ENCODE results near the gene TBL2. TPM values are rescaled to one million over a fixed set of nuclear protein-coding genes. Genes with fewer than 3 reads are reported as not detected.
"Not testable (repeated sequence)": the region's sequence is repeated elsewhere in the genome, so short reads cannot be mapped to it uniquely, and the experiment has no call there.

TBL2 gene
- total and polyA plus RNA-seq, 7 donors = 5.4 to 29.6 (median 25.2) TPM

GRCh38 chr7:73621168-73622063 lies 43.0 kb upstream of the TBL2 start:
- Histone ChIP-seq H3K9me3 (no peaks in the 10 kb centered on the region), H3K27me3 (peaks cover 24 to 52% (median 43%) of the 10 kb centered on the region in 3 donors), H3K4me3 (no peak overlapping the region), H3K4me1 (peaks cover 0 to 23% (median 20%) of the 10 kb centered on the region in 4 donors), H3K36me3 (no peaks in the 10 kb centered on the region), H3K27ac (no peak overlapping the region)
- WGBS, 2 donors = 70 to 77% methylated on average over 7 of the region's 7 CpGs
- TF ChIP-seq CTCF (IDR thresholded peaks at IDR 0.05) (no peak), POLR2AphosphoS5 (IDR thresholded peaks at IDR 0.05) (no peak), POLR2A (IDR thresholded peaks at IDR 0.05) (no peak), EP300 (IDR thresholded peaks at IDR 0.05) (no peak)
- intact Hi-C loops (cut with DNase I) = no loop called here
- no peak for DNase-seq

- H3K36me3 ChIP-seq; H3K4me3 ChIP-seq; intact Hi-C loops (cut with DNase I); H3K9me3 ChIP-seq; H3K27ac ChIP-seq; DNase-seq: not testable (repeated sequence)
- Histone ChIP-seq H3K4me1 (peaks cover 0 to 19% (median 19%) of the 10 kb centered on the region in 4 donors), H3K27me3 (peaks cover 19 to 40% (median 29%) of the 10 kb centered on the region in 3 donors)
- WGBS, 2 donors = 89 to 92% methylated on average over 11 of the region's 11 CpGs
These were observed 41.0 kb upstream of the TBL2 start for GRCh38 chr7:73619394-73619793.

GRCh38 chr7:73618538-73618937 lies 40.2 kb upstream of the TBL2 start:
- Histone ChIP-seq H3K4me1 (peaks cover 0 to 11% (median 10%) of the 10 kb centered on the region in 4 donors), H3K36me3 (no peaks in the 10 kb centered on the region), H3K4me3 (no peak overlapping the region), H3K9me3 (no peaks in the 10 kb centered on the region), H3K27ac (no peak overlapping the region), H3K27me3 (peaks cover 10 to 39% (median 21%) of the 10 kb centered on the region in 3 donors)
- DNase-seq = no peak
- WGBS, 2 donors = 74 to 83% methylated on average over 4 of the region's 4 CpGs
- no peak for TF ChIP-seq CTCF (IDR thresholded peaks at IDR 0.05)
- no peak for TF ChIP-seq POLR2A (IDR thresholded peaks at IDR 0.05)
- TF ChIP-seq EP300 (IDR thresholded peaks at IDR 0.05) = no peak
- no peak for TF ChIP-seq POLR2AphosphoS5 (IDR thresholded peaks at IDR 0.05)
- intact Hi-C loops (cut with DNase I) = no loop called here

- H3K36me3 ChIP-seq; intact Hi-C loops (cut with DNase I); H3K9me3 ChIP-seq; H3K27ac ChIP-seq; H3K4me1 ChIP-seq; H3K4me3 ChIP-seq; DNase-seq: not testable (repeated sequence)
- WGBS, 2 donors = 95 to 98% methylated on average over 9 of the region's 9 CpGs
- H3K27me3 ChIP-seq = peaks cover 1 to 39% (median 16%) of the 10 kb centered on the region in 3 donors
These were observed 39.1 kb upstream of the TBL2 start for GRCh38 chr7:73617520-73617919.

GRCh38 chr7:73615886-73616285 lies 37.5 kb upstream of the TBL2 start:
- intact Hi-C loops (cut with DNase I) = no loop called here
- H3K4me1 ChIP-seq = no peaks in the 10 kb centered on the region
- TF ChIP-seq POLR2A (IDR thresholded peaks at IDR 0.05) (no peak), POLR2AphosphoS5 (IDR thresholded peaks at IDR 0.05) (no peak), CTCF (IDR thresholded peaks at IDR 0.05) (no peak), EP300 (IDR thresholded peaks at IDR 0.05) (no peak)
- 65 to 75% methylated on average over 4 of the region's 4 CpGs for WGBS, 2 donors
- H3K36me3 ChIP-seq = no peaks in the 10 kb centered on the region
- H3K27me3 ChIP-seq = peaks cover 0 to 35% (median 7%) of the 10 kb centered on the region in 3 donors
- H3K27ac ChIP-seq = no peak overlapping the region
- H3K4me3 ChIP-seq = no peak overlapping the region
- DNase-seq = no peak
- H3K9me3 ChIP-seq = no peaks in the 10 kb centered on the region

GRCh38 chr7:73614937-73615336 lies 36.6 kb upstream of the TBL2 start:
- H3K4me3 ChIP-seq; DNase-seq; H3K9me3 ChIP-seq; H3K4me1 ChIP-seq; H3K27ac ChIP-seq; H3K36me3 ChIP-seq; intact Hi-C loops (cut with DNase I): not testable (repeated sequence)
- 64 to 84% methylated on average over 10 of the region's 10 CpGs for WGBS, 2 donors
- H3K27me3 ChIP-seq = peaks cover 0 to 35% (median 7%) of the 10 kb centered on the region in 3 donors
